ENCODE results near the gene SRP54.
"Not testable (repeated sequence)": the region's sequence is repeated elsewhere in the genome, so short reads cannot be mapped to it uniquely, and the experiment has no call there.

Gene SRP54

GRCh38 chr14:34983786-34984185 lies 994 bp downstream of the SRP54 start:
- DNase-seq (ENCODE audit: low spot score), result no peak

- DNase-seq (ENCODE audit: low spot score), result no peak
These were observed 2.9 kb downstream of the SRP54 start for GRCh38 chr14:34985740-34986139.

GRCh38 chr14:34987180-34987579 lies 4.4 kb downstream of the SRP54 start:
- DNase-seq (ENCODE audit: low spot score), result no peak

- DNase-seq (ENCODE audit: low spot score), result no peak
These were observed 7.0 kb downstream of the SRP54 start for GRCh38 chr14:34989762-34990161.

- no peak for DNase-seq (ENCODE audit: low spot score)
These were observed 10.6 kb downstream of the SRP54 start for GRCh38 chr14:34993426-34993825.

GRCh38 chr14:34994668-34995067 lies 11.9 kb downstream of the SRP54 start:
- DNase-seq (ENCODE audit: low spot score), result no peak

GRCh38 chr14:34997762-34998161 lies 15.0 kb downstream of the SRP54 start:
- DNase-seq (ENCODE audit: low spot score), result no peak

- DNase-seq (ENCODE audit: low spot score), result no peak
These were observed 16.7 kb downstream of the SRP54 start for GRCh38 chr14:34999500-34999899.

GRCh38 chr14:35001621-35002020 lies 18.8 kb downstream of the SRP54 start:
- DNase-seq (ENCODE audit: low spot score), result no peak

- DNase-seq (ENCODE audit: low spot score), result no peak
These were observed 22.0 kb downstream of the SRP54 start for GRCh38 chr14:35004839-35005238.

- no peak for DNase-seq (ENCODE audit: low spot score)
These were observed 33.8 kb downstream of the SRP54 start for GRCh38 chr14:35016568-35016967.

GRCh38 chr14:35020713-35021112 lies 37.9 kb downstream of the SRP54 start:
- DNase-seq (ENCODE audit: low spot score), result no peak

GRCh38 chr14:35028435-35028834 lies 45.6 kb downstream of the SRP54 start:
- no peak for DNase-seq (ENCODE audit: low spot score)

- DNase-seq (ENCODE audit: low spot score), result no peak
These were observed 49.8 kb downstream of the SRP54 start for GRCh38 chr14:35032562-35032961.

- DNase-seq (ENCODE audit: low spot score), result no peak
These were observed 51.6 kb downstream of the SRP54 start for GRCh38 chr14:35034440-35034833.

GRCh38 chr14:35034944-35035554 lies 52.3 kb downstream of the SRP54 start:
- DNase-seq (ENCODE audit: low spot score), result not testable (repeated sequence)

- not testable (repeated sequence) for DNase-seq (ENCODE audit: low spot score)
These were observed 55.5 kb downstream of the SRP54 start for GRCh38 chr14:35038312-35038711.

- no peak for DNase-seq (ENCODE audit: low spot score)
These were observed 59.8 kb downstream of the SRP54 start for GRCh38 chr14:35042632-35043031.

GRCh38 chr14:35043046-35043445 lies 60.3 kb downstream of the SRP54 start:
- no peak for DNase-seq (ENCODE audit: low spot score)

GRCh38 chr14:35044939-35045797 lies 62.4 kb downstream of the SRP54 start:
- no peak for DNase-seq (ENCODE audit: low spot score)

GRCh38 chr14:35045798-35046047 lies 62.9 kb downstream of the SRP54 start:
- no peak for DNase-seq (ENCODE audit: low spot score)

- DNase-seq (ENCODE audit: low spot score), result peak; percentile 90
These were observed 63.4 kb downstream of the SRP54 start, which contains the start of gene FAM177A1 for GRCh38 chr14:35046048-35046750. Gene FAM177A1 (plus strand): TSS chr14:35046272. CDS start chr14:35046464, 192 bp downstream.
